ENCODE data around the gene DSEL.

Gene DSEL

GRCh38 chr18:67516539-67517443, at the start of gene DSEL:
Gene DSEL (minus strand): TSS chr18:67516720. CDS start chr18:67514608, 2,112 bp downstream.
- peak; percentile 97 to 99 (median 98) for DNase-seq (ENCODE audit: low read depth in 3 of 3)

GRCh38 chr18:67553437-67553836, 36.9 kb upstream of the DSEL start:
- no peak for DNase-seq (ENCODE audit: low read depth in 3 of 3)

DNA sequence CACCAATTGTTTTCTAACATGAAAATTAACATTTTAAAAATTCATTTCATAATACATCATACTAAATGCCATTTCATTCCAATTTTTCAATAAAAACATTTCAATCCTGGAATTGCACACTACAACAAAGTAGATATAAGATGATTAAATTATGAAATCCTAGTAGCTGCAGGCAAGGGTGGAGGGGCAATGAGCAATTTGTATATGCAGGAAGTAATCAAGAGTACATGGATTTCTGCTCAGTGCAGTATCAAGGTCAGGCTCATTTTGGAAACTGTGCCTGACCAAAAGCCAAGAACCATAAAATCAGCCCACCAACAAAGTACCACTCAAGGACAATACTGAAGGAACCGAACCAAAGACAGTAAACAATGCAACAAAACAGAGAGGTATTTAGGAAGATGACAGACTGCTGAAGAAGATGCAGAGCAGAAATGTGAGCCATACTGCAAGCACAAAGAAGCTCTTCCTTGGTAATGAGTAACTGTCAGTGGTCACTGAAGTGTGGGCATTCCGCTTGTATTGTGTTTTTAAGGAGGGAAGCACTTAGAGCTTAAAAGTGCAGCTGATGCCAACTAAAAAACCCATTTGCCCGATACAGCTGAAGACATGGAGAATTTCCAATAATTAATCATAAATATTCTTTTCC, 34.5 kb upstream of the DSEL start:
- DNase-seq (ENCODE audit: low read depth in 3 of 3) = no peak

- DNase-seq (ENCODE audit: low read depth in 3 of 3) = no peak
These were observed 33.4 kb upstream of the DSEL start for GRCh38 chr18:67549946-67550345.

GRCh38 chr18:67545681-67546080, 29.2 kb upstream of the DSEL start:
- DNase-seq (ENCODE audit: low read depth in 3 of 3) = no peak

DNA sequence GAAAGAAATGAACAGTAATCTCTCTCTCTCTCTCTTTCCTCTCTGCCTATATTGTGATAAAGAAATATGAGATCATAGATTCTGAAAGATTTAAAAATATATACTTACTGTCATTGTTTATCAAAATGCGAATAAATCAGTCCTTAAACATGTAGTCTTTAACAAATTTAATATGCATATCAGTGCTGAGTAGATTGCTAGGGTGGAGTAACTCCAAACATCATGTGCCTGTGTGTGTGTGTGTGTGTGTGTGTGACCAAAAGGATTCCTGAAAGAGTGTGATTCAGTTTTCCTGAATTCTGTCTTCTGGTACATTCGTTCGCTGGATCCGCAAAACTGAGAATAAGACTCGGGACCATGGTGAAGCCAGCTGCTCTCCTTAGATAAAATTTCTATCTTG, 24.0 kb upstream of the DSEL start:
- DNase-seq (ENCODE audit: low read depth in 3 of 3) = no peak

GRCh38 chr18:67531929-67532328, 15.4 kb upstream of the DSEL start:
- DNase-seq (ENCODE audit: low read depth in 3 of 3) = no peak

DNA sequence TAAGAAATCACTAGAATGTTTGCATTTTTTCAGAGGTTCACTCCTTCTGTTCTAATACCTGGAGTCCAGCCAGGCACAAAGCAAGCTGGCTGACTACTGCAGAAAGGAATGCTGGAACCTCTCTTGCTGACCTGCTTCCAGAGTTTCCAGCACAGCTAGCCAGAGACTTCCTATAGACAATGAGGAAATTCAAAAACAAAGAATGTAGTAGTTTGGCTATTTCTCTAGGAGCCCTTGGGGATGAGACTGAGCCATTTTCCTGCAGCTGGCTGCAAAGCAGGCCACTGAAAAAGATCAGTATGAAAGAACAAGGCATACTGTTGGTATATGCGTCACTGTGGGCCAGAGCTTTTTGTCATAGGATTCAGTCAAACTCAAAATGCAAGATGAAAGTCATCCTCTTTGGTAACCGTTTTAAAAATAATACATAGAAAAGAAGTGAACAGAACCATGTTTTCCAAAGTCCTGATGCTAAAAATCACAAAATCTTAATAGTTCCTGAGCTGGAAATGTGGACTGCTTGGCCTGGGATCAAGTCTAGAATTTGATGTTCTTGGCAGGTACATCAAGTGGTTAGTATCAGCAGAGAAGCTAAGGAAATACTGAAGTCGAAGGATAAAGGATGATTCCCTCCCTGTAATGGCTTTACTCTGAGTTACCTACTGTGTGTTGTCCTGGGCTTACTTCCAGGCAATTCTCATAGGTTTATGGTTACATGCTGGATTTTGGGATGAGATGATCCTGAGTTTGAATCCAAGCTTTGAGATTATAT, 9.0 kb upstream of the DSEL start:
- DNase-seq (ENCODE audit: low read depth in 3 of 3) = no peak

- no peak for DNase-seq (ENCODE audit: low read depth in 3 of 3)
These were observed 3.9 kb upstream of the DSEL start for GRCh38 chr18:67520351-67520921.

- no peak for DNase-seq (ENCODE audit: low read depth in 3 of 3)
These were observed 3.1 kb upstream of the DSEL start for GRCh38 chr18:67519592-67519991.

DNA sequence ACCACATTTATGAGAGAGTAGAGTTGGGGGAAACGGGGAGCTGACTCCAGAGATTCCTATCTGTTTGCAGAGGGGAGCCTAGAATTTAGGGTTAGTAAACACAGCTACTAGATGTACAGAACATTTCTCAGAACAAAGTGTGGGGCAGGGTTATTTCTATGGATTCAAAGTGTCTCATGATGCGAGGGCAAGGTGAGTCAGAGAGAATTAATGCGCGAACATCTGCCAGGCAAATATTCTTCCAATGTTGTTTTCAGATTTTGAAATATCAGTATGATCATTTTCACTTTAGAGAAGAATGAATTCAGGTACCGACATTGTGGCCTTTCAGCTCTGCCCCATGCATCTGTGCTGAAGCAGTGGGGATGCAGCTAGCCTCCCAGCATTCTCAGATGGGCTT, 2.0 kb upstream of the DSEL start:
- DNase-seq (ENCODE audit: low read depth in 3 of 3) = no peak

- DNase-seq (ENCODE audit: low read depth in 3 of 3) = no peak
These were observed 885 bp upstream of the DSEL start for GRCh38 chr18:67517444-67517765.

- DNase-seq (ENCODE audit: low read depth in 3 of 3) = peak; percentile 10 to 31 (median 20)
These were observed 480 bp downstream of the DSEL start for GRCh38 chr18:67515942-67516538.

DNA sequence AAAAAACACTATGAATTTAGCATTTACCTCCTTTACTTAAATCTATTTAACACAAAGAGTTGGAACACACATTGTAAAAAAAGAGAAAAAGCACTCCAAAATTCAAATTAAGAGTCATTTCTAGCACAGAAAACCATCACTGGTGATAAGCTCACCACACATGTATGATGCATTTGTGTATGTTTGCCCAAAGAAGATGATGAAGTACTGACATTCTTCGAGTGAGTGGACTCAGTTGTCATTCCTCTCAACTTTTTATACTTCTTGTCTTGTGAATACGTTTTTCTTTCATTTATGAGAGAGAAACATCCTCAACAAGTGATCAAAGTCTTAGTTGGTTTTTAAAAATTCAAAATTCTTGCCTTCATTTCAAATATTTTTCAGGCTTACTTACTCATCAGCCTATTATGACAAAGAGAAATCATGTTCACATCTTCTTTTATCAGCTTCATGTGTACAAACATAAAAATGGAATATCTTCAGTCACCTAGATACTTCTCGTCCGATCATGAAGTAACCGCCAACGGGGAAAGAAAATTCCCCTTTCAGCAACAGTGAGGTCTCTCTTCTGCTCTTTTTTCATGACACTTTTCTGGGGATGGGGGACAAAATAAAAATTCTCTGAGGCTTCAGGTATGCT, 1.5 kb downstream of the DSEL start:
- no peak for DNase-seq (ENCODE audit: low read depth in 3 of 3)

GRCh38 chr18:67514465-67514864, 2.1 kb downstream of the DSEL start:
- no peak for DNase-seq (ENCODE audit: low read depth in 3 of 3)

DNA sequence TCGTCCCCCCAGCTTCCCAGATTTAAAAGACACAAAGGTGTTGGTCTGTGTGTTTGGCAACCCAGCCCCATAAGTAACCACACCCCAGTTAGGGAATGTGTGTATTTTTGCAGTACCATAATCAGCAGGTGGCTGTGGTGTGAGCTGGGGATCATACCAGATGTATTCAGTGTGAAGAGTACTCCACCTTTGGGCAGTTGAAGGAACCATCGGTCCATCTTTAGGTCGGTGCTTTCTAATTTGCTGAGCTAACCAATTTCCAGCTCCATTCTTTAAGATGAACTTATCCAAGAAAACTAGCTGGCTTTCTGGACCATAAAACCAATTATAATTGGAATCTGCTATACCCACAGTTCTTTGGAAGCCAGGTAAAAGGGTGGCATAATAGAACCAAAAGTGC, 3.2 kb downstream of the DSEL start:
- no peak for DNase-seq (ENCODE audit: low read depth in 3 of 3)

DNA sequence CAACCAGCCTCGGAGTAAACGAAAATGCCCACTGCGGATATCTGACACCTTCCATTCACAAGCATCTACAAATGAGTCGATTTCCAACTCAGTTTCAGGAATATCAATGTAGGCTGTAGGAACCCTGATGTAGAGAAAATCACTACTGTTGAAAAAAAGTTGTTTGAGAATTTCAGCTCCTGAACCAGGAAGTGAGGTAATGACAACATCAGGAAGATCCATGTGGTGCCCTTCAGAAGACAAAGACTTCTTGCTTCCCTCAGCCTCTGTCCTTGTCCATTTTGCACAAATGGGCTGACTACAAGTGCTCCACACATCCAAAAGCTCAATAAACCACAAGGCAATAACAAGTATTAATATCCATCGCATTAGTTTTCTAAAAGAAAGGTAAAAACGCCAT, 4.7 kb downstream of the DSEL start:
- DNase-seq (ENCODE audit: low read depth in 3 of 3) = no peak

- DNase-seq (ENCODE audit: low read depth in 3 of 3) = no peak
These were observed 5.7 kb downstream of the DSEL start for GRCh38 chr18:67510831-67511230.

- DNase-seq (ENCODE audit: low read depth in 3 of 3) = no peak
These were observed 6.7 kb downstream of the DSEL start for GRCh38 chr18:67509741-67510391.

DNA sequence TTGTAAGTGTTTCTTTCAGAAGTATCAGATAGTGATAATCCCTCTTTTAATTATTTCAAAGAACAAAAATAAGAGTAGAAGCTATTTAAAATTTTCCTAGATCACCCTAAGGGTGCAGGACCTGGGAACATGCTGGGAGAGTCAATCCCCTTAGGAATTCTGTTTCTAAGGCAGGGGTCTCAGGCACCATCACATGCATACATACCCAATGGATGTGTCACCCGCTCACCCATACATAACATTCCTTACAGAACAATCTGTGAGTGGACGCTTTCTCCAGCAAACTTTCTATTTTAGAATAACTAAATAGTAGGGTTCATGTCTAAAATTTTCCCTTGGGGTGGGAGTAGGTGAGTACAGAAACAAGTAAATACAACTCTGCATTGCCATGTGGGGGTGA, 8.4 kb downstream of the DSEL start:
- no peak for DNase-seq (ENCODE audit: low read depth in 3 of 3)

DNA sequence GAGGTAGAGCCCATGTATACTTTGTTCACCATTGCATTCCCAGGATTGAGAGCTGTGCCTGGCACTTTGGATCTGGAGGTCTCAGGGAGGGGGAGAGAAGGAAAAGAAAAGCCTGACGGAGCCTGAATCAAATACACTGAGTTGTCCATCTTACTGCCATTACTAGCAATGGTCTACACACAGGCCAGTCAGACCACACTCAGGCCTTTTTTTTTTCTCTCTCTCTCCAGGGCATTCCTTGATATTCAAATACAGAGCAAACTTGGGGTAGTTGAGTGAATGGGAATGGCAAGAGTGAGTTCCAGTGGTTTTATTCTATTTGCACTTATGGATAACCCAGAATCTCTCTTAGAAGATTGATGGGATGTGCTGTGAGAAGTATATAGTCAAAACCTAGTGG, 11.8 kb downstream of the DSEL start:
- DNase-seq (ENCODE audit: low read depth in 3 of 3) = no peak

Measured in stimulated activated CD4-positive, alpha-beta T cell treated with anti-CD3 and anti-CD28 coated beads, TNF-alpha, amount 100 ng/mL, for 4 hours (primary cell).